Measurements from ENCODE around the gene CHRND. TPM values are rescaled to one million over a fixed set of nuclear protein-coding genes. Genes with fewer than 3 reads are reported as not detected.
A peak's percentile ranks its signal among the peaks of the same experiment; 100 is the strongest.
"Not testable (repeated sequence)": the region's sequence is repeated elsewhere in the genome, so short reads cannot be mapped to it uniquely, and the experiment has no call there.

The CHRND gene
- total and polyA plus RNA-seq, 11 donors, result not detected

- H3K9me3 ChIP-seq, result no peaks in the 10 kb centered on the region
- ATAC-seq (no peak), DNase-seq (peak in 2 of 5 donors; percentile 19 to 40)
- no peak for TF ChIP-seq POLR2A (IDR thresholded peaks at IDR 0.05)
- TF ChIP-seq CTCF (IDR thresholded peaks at IDR 0.05), result no peak
- H3K27me3 ChIP-seq, result peaks cover 0 to 10% (median 3%) of the 10 kb centered on the region in 9 donors
- no peak overlapping the region for H3K27ac ChIP-seq
- H3K36me3 ChIP-seq, result no peaks in the 10 kb centered on the region
- WGBS, 4 donors, result 82 to 91% (median 89%) methylated on average over 16 to 17 of the region's 17 CpGs
- H3K4me1 ChIP-seq, result peaks cover 0 to 11% (median 5%) of the 10 kb centered on the region in 12 donors
- no peak overlapping the region for H3K4me3 ChIP-seq
- intact Hi-C loops (cut with DNase I), result loop anchor here in 4 of 10 donors (10.0 kb wide), 1 partner anchor 625 kb away; no protein-coding TSS in a partner anchor
Measured at GRCh38 chr2:232529806-232530547, 4.0 kb downstream of the CHRND start.

- no peak for TF ChIP-seq CTCF (IDR thresholded peaks at IDR 0.05)
- no peak for TF ChIP-seq POLR2A (IDR thresholded peaks at IDR 0.05)
- ATAC-seq (no peak), DNase-seq (peak in 2 of 5 donors; percentile 10 to 55)
- WGBS, 4 donors, result 76 to 87% (median 84%) methylated on average over 8 to 9 of the region's 9 CpGs
- H3K4me3 ChIP-seq, result no peak overlapping the region
- H3K9me3 ChIP-seq, result no peaks in the 10 kb centered on the region
- no peaks in the 10 kb centered on the region for H3K36me3 ChIP-seq
- no peak overlapping the region for H3K27ac ChIP-seq
- intact Hi-C loops (cut with DNase I), result no loop called here
- peaks cover 0 to 3% (median 0%) of the 10 kb centered on the region in 12 donors for H3K4me1 ChIP-seq
- H3K27me3 ChIP-seq, result peaks cover 0 to 4% (median under 1%) of the 10 kb centered on the region in 9 donors
Measured at GRCh38 chr2:232530626-232531260, 4.8 kb downstream of the CHRND start.

GRCh38 chr2:232532419-232532818 is 6.5 kb downstream of the CHRND start:
- H3K27ac ChIP-seq, result no peak overlapping the region
- H3K36me3 ChIP-seq, result no peaks in the 10 kb centered on the region
- TF ChIP-seq POLR2A (IDR thresholded peaks at IDR 0.05), result no peak
- TF ChIP-seq CTCF (IDR thresholded peaks at IDR 0.05), result no peak
- H3K4me3 ChIP-seq, result no peak overlapping the region
- DNase-seq (peak in 3 of 5 donors; percentile 41 to 71 (median 51)), ATAC-seq (peak; percentile 48 to 70 (median 68))
- H3K27me3 ChIP-seq, result peaks cover 0 to 9% (median 0%) of the 10 kb centered on the region in 9 donors
- WGBS, 4 donors, result 31 to 50% (median 37%) methylated on average over 9 of the region's 9 CpGs
- H3K9me3 ChIP-seq, result peaks cover 0 to 7% (median 0%) of the 10 kb centered on the region in 12 donors
- peaks cover 0 to 5% (median 0%) of the 10 kb centered on the region in 12 donors for H3K4me1 ChIP-seq
- intact Hi-C loops (cut with DNase I), result no loop called here

- intact Hi-C loops (cut with DNase I); H3K36me3 ChIP-seq; H3K4me1 ChIP-seq; H3K27ac ChIP-seq; ATAC-seq; H3K4me3 ChIP-seq; H3K9me3 ChIP-seq; H3K27me3 ChIP-seq: not testable (repeated sequence)
- 71 to 78% (median 75%) methylated on average over 7 of the region's 7 CpGs for WGBS, 4 donors
- DNase-seq, result peak in 1 of 5 donors; percentile 7
Measured at GRCh38 chr2:232532821-232533220, 6.9 kb downstream of the CHRND start.

All from heart left ventricle (tissue), 16 donors.